GM12874 (cell line): ENCODE data around the gene PAX8.

Experiments used
- TF ChIP-seq, protein P1 (sequence below): IDR thresholded peaks from 2 replicates; pipeline ENCODE4 v1.5.1; 2011; ENCODE audit warnings: low read depth, mild to moderate bottlenecking, control low read depth, low read length, moderate library complexity; ENCODE audit not compliant: insufficient read depth

PAX8 gene

GRCh38 chr2:113264713-113265403 lies 13.9 kb downstream of the PAX8 start:
- TF ChIP-seq, protein P1, sequence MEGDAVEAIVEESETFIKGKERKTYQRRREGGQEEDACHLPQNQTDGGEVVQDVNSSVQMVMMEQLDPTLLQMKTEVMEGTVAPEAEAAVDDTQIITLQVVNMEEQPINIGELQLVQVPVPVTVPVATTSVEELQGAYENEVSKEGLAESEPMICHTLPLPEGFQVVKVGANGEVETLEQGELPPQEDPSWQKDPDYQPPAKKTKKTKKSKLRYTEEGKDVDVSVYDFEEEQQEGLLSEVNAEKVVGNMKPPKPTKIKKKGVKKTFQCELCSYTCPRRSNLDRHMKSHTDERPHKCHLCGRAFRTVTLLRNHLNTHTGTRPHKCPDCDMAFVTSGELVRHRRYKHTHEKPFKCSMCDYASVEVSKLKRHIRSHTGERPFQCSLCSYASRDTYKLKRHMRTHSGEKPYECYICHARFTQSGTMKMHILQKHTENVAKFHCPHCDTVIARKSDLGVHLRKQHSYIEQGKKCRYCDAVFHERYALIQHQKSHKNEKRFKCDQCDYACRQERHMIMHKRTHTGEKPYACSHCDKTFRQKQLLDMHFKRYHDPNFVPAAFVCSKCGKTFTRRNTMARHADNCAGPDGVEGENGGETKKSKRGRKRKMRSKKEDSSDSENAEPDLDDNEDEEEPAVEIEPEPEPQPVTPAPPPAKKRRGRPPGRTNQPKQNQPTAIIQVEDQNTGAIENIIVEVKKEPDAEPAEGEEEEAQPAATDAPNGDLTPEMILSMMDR = no peak

DNA sequence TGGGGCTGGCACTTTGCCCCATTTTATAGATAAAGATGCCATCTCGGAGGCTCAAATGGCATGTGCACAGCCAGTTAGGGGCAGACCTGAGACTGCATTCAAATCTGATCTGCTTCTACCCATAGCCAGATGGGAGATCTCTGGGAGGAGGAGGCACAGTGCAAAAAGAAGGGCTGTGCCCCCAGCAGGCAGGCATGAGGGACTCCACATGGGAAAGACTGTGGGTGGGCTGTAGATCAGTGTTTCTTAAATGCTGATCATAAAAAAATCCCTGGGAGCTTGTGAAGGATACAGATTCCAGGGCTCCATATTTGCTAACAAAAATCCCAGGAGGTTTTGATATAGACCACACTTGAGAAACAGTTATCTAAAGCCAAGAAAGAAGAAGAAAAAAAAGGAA lies 15.2 kb downstream of the PAX8 start:
- TF ChIP-seq, protein P1 = no peak

GRCh38 chr2:113260991-113261390 lies 17.7 kb downstream of the PAX8 start:
- TF ChIP-seq, protein P1 = no peak

DNA sequence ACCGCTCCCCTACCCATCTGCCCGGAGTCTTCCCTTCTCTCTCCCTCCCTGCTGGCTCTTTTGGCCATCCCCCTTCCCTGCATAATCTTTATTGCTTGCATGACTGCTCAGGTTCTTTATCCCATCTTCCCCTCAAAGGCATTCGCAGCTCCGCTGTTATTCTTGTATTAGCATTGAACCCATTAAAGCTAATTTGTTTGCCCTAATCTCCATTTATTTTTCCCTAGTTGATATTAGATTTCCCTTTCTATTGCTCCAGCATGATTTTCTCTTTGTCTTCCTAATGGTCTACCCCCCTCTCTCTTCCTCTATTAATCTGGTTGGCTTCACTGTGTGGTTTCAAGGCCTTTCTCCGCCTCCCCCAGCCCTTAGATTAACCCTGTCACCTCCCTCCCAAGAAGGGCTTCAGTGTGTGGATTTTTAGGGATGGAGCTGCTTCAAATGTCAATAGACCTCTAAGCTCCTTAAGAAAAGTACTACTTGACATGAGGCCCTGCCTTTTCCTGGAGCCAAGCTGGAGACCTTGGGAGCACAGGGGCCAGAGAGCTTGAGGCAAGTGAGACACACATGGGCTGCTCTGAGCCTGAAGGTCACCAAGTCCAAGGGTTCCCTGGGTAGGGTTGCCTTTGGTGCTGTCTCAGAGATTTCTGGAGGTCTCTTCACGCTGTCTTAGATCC lies 20.1 kb downstream of the PAX8 start:
- TF ChIP-seq, protein P1 = no peak

DNA sequence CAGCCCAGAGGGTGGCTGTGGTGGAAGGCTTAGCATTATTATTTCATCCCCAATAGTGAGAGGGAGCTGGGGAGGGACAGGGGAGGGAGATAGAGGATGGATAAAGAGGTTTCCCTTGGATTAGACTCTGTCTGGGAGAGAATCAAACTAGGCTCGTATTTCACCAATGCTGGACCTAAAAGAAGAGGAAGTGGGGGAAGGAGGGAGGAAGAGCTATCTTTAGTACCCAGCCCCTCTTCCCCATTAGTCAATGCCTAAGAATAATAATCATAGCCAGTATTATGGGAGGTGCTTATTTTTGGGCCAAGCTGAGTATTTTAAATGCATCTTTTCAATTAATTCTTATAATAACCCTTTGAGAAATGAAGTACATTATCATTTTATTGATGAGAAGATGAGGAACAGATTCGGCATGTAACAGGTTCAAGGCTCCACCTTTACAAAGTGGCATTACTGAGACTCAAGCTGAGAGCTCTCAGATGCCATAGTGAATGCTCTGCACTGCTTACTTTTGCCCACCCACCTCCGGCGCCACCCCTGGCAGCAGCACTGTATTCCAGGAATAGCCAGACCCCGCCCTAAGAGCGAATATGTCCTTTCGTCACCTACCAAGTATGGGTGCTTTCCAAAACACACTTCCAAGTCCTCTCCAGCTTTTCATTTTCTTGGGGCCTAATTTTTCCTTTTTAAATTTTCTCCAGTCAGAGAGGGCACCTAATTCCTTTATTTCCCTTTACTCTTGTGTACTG lies 21.0 kb downstream of the PAX8 start:
- TF ChIP-seq, protein P1 = no peak

GRCh38 chr2:113255140-113256070 lies 23.3 kb downstream of the PAX8 start:
- TF ChIP-seq, protein P1 = no peak
